NCI-H510A treated with DMSO at 0.1 percent for 48 hours (cell line): ENCODE results near the gene LPAR1.
A peak's percentile ranks its signal among the peaks of the same experiment; 100 is the strongest.

Experiments
- DNase-seq: peaks from one replicate; lab custom pipeline; 2025; lab: John Stamatoyannopoulos, UW

Gene LPAR1

DNA sequence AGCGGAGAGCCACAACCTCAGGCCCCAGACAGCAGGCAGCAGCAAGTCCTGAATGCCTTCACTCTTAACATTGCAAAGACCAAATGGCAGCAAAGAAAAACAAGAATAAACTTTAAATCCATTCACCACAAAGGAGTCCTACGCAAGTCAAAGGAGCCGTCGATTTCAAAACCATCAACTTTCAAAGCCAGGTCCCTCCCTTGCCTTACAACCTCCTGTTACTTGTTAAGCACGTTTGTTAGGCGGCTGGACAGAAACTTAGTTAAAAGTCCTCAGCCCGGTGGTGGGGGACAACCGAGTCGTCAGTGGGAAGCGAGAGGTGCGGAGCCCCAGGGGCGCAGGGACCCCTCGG, 938 bp downstream of the LPAR1 start:
- DNase-seq: no peak

DNA sequence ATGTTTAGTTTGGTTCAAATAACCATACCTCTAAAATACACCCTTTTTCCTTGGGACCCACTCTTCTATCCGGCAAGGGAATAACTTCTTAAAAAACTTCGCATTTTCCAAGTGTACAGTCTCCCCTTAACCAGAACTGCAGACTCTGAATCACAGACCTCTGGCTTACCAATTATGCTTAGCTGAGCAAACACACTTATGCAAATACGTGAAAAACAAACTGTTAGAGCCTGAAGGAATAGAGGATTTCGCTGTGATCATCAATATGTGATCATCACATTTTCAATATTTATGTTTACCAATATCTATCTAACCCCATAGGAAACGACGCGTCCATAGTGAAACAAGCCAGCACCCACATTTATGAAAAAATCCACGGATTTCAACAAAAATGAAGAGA, 1.3 kb downstream of the LPAR1 start:
- peak; percentile 35 for DNase-seq

DNA sequence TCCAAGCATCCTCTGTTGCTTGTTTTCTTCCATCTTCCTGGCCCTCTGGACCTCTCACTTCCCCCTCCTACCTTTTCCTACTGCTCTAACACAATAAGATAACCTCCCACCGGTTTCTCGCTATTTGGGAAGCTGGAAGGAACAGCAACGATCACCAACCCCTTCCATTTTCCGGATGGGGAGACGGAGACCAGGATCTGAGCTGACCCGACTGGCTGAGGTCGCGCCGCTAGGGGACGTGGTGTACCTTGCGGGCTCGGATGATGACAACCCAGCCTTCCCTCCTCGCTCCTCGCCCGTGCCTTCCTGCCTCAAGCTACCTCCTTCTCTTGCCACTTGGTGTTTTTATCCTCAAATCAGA, 1.9 kb downstream of the LPAR1 start:
- DNase-seq: peak; percentile 16

DNA sequence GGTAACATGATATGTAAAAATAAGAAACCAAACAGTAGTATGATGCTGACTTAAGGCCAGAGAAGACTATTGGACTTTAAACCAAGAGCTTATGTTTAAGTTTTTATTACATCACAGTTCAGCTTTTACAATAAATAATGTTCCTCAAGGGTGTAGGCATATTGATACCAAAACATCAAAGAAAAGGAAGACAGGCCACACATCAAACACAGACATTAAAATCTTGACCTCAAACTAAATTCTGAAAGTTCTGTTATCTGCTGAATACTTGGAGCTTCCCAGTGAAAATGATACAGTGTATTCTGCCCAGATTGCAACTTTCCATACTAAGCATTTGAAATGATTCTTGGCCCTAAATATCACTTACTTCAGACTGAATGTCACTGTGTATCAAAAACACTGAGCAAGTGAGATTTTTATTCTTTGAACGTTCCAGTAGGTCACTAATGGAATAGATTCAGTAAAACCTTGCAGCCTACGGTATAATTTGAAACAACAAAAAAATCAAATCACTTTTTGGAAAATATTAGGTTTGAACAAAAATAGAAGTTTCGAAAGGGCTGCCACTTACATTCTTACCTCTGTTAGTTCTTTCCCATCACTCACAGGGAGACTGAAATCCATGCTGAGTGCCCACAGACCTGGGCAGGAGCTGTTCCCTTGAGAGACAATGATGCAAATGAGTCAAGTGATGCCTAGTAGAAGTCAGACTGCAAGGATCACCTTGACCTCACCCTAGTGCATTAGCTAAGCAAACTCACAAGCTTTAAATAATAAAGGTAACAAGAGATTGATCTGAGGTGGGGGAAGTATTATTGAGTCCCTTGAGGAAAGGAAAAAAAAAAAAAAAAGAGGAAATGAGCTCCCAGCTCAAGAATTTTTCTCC, 2.5 kb downstream of the LPAR1 start:
- no peak for DNase-seq

DNA sequence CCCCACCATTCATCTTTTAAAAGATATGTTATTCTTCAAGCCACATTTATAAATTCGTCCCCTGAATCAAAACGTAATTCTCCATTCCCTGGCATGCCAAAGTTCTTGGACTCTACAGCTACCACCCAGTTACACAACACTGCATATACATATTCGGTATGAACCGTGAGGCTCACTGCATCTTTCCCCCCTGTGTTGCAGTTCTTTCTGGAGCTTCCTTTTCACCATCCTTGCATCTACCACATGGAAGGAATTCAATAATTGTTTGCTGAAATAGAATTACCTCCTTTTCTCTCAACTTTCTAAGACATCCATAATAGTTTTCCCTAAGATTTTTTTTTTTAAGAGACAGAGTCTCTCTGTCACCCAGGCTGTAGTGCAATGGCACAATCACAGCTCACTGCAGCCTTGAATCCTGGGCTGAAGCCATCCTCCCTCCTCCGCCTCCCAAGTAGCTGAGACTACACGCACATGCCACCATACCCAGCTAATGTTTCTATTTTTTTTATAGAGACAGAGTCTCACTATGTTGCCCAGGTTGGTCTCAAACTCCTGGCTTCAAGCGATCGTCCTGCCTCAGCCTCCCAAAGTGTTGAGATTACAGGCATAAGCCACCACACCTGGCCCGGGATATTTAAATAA, 3.3 kb downstream of the LPAR1 start:
- no peak for DNase-seq

DNA sequence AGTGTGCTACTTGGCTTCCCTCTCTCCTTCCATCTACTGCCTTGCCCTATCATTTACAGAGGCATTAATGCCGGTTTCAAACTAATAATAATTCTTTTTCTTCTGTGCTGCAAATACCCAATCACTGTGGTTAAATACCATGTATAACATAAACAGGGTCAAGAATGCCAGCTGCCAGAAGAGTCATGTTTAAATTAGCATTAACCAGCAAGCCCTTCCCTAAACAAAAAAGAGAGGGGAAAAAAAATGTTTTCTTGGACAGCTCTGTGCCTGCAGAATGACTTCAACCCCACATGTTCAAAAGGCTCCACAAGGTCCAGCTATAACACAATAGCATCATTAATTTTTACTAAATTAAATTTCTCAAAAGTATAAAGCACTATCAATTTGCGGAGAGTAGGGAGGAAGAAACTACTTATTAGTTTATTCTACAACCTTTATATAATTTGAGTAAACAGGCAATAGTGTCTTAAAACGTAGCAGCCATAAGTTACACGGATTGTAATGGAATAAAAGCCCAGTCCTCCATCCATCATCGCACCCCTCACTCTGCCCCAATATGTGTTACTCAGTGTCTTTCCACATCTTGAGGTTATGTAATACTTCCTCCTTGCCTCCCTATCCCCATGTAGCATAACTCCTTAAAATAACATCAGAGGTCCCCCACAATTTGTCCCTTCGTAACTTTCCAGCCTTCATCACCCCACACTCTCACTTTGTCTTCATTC, 3.9 kb downstream of the LPAR1 start:
- DNase-seq: no peak

DNA sequence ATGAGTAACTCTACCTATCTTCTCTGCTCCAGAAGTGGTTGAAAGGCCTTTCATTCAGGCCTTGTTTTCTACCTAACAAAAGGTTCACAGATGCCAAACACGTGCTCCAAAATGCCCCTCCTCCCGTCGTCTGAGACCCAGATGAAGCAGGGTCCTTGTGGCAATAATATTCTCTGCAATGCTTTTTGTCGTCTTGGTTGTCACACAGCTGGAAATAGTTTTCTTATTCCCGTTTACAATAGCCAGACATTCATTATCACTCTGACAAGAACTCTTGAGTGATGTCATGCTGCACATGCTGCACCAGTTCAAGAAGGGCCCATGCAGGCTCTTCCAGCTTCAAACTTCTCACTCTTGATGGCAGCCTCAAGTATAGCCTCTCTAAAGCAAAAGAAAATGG, 7.8 kb downstream of the LPAR1 start:
- no peak for DNase-seq

DNA sequence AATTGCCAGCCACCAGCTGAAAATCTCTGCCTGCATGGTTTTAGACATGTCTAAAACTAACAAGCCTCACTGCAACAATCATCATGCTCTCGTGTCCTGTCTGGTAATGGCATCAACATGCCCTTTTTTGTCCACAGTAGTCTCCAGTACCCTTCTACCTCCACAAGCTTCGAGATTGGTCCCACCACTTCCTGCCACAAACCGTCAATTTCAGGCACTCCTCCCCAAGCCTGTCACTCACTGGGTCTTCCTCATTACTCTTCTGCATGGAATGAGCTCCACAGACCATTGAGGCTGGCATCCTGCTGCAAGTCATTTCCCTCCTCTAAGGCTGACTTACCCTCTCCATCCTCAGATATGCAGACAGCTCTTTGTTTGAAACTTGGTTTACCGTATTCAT, 9.0 kb downstream of the LPAR1 start:
- DNase-seq: no peak

DNA sequence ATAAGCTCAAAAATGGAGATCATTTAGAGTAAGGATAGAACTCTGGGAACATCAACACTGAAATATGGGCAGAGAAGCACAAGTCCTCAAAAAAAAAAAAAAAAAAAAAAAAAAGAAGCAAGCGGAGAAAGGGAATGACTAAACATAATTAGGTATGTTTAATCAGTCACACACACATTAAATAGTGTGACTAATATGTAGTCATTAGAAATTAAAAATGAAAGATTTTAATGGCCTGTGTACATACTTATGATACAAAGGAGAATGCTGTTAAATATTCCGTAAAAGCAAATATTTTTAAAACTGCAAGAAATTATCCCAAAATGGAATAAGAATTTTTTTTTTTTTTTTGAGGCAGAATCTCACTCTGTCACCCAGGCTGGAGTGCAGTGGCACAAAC, 10.5 kb downstream of the LPAR1 start:
- no peak for DNase-seq

DNA sequence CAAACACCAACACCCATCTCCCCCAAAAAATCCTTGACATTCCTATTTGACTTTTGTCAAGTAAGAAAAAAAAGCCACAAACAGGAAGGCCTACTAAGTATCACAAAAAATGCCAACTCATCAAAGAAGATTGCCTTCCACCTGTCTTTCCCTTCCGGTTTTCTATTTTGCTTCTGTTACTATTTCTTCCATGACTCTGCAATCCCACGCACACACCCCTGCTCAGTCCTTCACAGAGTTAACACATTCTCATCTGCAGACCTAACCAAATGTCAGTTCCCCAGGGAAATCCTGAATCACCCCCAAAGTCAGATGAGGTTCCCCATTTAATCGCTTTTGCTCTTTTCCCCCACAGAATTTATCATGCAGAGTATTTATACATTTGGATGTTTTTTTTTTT, 15.1 kb downstream of the LPAR1 start:
- DNase-seq: no peak

DNA sequence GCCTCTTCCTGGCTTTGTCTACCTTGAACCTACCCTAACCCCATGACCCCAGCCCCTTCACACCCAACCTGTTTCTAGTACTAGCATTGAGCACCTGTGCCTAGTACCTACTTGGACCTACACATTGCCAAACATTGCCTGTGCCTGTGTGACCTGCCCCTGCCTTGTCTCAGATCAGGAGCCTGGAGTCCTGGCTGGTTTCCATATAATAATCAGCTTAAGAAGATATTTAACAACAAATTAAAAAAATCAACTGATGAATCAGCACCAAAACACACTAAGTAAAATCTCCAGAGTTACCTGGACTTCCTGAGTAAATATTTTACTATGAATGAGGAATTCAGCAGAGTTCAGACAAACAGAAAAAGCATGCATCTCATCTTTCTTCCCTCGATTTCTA, 17.7 kb downstream of the LPAR1 start:
- no peak for DNase-seq

DNA sequence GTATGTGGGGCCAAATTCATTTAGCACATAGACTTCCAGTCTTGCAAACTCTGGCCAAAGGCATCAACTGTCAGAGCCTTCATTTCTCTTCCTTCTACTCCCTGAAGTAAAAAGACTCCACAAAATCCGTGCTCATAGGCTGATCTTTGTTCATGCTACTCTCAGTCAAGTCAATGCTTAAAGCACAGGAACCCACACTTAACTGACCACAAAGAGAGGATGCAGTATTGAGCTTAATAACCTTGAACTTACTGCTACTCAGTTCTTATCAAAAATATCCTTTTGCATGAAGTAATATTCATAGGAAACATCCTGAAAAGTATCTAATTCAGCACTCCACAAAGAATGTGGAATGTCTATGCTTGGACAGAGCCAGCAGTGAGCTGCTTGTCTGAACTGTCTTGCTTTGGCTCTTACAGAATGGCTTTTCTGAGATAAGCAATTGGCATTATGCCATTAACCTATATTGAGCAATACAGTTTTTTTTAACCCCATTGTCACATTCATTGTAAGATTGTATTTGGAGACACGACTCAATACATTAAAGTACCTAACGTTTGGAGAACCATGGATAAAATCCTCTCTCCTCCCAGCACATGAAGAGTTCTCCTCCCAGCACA, 21.7 kb downstream of the LPAR1 start:
- DNase-seq: peak; percentile 48

DNA sequence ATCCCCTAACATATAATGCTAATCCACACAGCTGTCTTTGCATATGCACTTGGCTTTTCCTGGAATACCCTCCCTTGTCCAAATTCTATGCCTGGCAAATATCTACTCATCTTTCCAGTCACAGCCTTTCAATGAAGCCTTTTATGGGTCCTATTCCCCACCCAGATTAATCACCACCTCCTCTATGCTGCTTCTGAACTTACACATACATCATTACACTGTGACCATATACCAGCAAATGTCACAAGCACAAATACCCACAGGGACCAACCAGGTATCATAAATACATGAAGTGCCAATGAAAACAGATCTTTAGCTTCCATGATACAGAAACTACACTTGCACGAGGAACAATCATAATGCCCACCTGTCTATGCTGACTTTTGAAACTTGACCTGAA, 22.3 kb downstream of the LPAR1 start:
- peak; percentile 39 for DNase-seq

DNA sequence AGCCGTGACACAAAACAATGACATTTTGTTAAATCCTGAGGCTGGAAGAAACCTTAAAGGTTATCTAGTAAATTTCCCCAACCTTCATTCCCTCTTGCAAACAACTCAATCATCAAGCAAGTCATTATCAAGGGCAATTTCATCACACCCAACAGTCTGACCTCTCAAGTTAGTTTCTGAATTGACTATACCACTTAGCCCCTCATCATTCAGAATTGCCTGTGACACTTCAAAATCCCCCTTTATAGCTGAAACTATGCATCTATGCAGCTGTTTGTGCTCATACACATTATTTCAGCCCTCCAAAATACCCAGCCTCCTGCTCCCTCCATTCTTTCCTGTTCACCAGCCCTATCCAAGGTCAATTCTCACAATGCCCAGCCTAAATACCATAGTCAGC, 24.6 kb downstream of the LPAR1 start:
- no peak for DNase-seq

DNA sequence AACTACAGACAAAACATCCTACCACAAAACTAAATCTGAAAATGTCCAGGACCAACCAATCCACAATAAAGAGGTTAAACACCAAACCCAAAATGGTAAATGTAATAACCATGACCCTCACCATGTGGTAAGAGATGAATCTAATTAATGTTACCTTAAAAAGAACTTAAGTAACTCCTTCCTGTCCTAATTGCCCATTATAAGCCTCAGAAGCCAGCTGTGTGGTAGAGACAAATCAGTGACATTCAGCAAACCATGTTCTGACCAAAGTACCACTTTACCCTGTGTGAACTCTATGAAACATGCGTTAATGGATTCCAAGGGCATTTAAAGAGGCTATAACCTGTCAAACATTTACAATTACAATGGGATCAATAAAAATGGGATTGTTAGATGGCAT, 25.0 kb downstream of the LPAR1 start:
- no peak for DNase-seq

DNA sequence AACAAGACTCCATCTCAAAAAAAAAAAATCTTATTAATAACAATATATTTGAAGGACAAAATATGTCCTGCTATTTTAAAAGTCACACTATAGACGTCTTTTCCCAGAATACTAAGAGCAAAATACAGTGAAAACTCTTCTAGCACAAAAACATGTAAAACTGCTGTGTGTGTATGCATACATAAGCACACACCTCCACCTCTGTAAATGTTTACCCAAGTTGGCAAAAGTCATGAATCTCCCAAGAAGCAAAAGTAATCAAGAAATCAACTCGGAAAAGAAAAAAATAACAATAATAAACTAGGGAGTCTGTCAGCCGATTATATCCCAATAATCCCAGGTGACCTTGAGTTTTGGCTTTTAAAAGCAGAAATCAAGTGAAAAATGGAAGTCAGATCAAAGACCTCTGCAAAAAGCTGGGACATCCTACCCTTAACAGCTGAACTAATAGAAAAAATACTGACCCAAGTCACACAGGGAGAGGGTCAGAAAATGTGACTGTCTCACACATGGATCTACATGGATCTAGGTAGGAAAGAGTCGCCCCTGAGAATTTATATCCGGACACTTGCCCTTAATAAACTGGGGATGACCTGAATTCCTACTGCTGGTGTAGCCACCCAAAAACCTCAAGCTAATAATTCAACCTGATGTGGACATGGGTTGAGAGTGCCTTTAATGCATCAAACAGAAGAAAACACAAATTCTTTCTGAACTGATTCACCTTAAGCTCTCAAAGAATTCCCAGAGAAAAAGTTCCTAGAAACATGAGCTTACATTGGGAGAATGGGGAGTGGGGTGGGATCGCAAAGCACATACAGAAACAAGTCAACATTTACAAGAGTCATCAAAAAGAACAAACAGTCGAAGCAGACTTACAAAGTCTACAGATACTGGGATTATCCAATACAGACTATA, 29.9 kb downstream of the LPAR1 start:
- DNase-seq: no peak

DNA sequence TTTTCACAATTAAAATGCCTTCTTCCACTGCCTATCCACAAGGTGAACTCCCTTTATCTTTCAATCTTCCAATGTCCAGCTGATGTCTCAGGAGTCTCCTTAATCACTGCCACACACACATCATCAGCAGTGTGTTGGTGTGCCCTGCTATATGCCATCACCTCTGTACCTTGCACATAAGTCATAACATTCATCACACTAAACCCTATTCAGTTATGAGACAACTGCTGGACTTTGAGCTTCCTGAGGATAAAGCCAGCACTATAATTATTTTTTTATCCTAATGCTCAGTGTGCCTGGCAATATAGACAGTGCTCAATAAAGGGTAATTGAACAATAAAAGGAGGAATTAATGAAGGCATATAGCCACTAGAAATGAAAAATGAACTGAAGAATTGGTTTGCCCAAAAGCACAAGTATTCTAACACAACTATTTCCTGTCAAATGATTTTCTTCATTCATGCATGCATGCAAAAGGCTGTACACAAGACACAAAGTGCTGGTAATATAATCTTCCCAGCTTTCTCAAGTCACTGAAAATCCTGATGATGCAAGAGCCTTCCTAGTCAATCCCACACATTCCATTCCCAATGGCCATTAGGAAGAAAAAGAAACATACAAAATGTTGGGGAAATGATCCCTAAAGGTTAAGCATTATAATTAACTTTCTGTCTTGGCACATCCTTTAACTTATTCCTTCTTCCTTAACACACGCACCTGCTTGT, 32.4 kb downstream of the LPAR1 start:
- no peak for DNase-seq

DNA sequence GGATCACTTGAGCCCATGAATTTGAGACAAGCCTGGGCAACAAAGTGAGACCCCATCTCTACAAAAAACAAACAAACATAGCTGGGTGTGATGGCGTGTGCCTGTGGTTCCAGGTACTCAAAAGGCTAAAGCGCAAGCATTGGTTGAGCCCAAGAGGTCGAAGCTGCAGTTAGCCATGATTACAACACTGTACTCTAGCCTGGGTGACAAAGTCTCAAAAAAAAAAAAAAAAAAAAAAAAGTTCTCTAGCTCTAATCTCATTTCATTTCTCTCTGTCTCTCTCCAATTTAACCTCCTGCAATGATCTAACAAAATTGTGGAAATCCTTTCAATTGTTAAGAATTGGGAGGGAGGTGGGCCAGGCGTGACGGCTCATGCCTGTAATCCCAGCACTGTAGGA, 33.3 kb downstream of the LPAR1 start:
- no peak for DNase-seq

DNA sequence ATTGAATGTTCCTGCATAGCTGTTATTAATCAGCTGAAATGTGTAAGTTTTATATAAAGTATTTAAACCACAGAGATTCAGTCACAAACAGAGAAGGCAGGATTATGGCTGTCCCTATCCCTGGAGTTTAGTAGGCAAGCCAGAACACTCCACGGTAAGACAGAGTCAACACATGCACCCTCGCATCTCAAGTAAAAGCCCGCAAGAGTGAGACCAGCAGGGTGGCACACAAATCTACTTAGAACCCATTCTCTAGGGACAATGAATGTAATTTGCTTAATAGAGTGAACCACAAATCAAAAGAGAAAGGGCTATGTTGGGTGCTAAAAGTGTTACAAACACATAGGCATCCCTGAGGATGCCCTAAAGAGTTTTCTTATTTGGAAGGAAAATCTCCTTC, 35.1 kb downstream of the LPAR1 start:
- no peak for DNase-seq

DNA sequence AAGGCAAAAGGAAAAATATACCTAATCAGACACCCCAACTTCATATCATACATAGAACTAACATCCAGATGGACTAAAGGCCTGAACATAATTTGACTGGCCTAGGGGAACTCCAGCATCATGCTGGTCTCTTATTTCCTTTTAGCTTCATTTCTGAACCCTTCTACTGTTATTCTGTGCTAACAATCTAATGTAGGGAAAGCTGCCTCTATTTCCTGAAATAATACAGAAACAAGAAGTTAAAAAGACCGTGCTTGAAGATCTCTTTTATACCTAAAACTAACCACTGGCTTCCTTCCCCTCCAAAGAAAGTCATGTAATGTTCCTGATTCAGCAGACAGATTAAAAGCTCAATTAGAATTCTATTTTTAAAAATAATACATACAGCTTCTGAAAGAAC, 36.7 kb downstream of the LPAR1 start:
- no peak for DNase-seq

DNA sequence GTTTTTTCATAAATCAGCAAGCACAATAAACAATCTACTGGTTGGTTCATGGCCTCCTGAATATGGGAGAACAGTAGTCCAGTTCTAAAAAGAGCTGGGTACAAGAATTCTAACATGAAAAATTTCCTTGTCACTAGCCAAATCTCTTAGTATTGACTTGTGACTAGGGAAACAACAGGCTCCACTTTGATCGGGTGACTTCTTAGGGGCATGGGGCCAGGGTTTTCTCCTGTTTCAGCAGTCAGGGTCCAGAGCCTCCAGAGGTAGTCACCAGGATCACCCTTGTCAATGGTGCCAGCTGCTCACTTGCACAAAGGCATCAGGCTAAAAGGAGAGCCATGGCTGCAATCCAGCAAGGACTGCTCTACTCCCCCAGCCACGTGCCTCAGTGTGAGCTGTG, 38.1 kb downstream of the LPAR1 start:
- no peak for DNase-seq
